HG03442 (cell line): ENCODE results near the gene HNF4A.

Source experiments
- ATAC-seq: cut with Tn5 transposase; IDR thresholded peaks from one replicate; pipeline ENCODE4 v1.9.1; 2021; ENCODE audit warnings: mild to moderate bottlenecking, moderate library complexity; ENCODE audit not compliant: unreplicated experiment

The HNF4A gene

DNA sequence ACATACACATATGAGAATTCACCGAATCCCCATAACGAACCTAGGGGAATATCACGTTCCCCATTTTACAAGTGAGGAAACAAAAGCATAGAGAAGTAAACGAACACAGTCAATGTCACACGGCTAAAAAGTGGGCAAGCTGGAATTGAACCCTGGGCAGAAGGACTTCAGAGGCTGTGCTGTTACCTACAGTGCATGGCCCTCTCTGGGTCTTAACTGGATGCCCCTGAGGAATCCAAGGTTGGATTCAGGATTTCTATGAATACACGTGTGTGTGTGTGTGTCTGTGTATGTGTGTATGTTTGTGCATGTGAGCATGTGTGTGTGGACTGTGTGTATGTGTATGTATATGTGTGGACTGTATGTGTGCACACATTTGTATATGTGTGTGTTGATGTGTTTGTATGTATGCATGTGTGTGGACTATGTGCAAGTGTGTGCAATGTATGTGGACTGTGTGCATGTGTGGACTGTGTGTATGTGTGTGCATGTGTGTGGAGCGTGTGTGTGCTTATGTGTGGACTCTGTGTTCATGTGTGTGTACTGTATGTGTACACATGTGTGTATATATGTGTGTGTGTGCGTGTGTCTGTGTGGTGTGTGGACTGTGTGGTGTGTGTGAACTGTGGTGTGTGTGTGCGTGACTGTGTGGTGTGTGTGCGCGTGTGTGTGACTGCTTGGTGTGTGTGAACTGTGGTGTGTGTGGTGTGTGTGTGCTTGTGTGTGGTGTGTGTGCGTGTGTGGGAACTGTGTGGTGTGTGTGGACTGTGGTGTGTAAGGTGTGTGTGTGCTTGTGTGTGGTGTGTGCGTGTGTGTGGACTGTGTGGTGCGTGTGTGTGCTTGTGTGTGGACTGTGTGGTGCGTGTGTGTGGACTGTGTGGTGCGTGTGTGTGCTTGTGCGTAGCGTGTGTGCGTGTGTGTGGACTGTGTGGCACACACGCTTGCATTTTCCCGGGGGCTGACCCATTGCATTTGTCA is 49.0 kb downstream of the HNF4A start:
- ATAC-seq = no peak

DNA sequence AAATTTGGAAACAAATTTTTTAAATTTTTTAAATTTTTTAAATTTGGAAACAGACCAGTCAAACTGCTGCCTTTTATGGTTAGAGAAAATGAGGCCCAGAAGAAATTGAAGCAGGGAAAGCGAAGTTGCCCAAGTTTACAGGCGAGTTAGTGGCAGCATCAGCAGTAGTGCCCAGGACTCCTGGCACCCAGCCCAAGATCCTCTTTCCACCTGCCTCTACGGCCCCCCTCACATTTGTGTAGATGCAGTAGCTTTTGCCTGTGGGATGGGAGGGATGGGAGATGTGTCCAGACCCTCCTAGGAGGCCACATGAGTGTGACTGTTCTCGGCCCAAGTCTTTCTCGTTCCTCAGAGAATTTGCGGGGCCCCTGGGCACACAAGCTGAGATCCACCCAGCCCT is 49.8 kb downstream of the HNF4A start:
- no peak for ATAC-seq

GRCh38 chr20:44405785-44406571 is 50.5 kb downstream of the HNF4A start:
- no peak for ATAC-seq

DNA sequence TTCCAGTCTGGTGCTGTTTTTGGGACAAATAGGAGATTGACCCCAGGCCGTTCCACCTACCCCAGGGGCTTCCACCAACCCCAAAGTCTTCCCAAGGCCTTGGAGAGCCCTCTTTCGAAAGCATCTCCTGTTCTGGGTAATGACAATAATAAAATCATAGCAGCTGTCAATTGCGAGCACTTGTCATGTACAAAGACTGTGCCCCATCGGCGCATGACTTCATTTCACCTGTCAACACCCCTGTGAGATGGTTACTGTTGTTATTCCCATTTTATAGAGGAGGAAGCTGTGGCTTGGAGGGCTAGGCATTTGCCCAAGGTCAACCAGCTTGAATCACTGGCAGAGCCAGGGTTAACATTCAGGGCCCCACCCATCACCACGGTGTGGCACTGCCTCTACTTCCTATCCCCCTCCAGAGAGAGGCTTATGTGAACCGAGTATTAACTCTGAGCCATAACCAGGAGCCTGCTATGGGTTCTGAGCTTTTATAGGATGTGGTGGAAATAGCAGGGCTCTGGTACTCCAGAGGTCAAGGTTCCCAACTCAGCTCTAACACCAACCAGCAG is 51.2 kb downstream of the HNF4A start:
- ATAC-seq = no peak

- no peak for ATAC-seq
Observed at GRCh38 chr20:44407402-44408184, 52.1 kb downstream of the HNF4A start.

- ATAC-seq = no peak
Observed at GRCh38 chr20:44409132-44409600, 53.7 kb downstream of the HNF4A start.

DNA sequence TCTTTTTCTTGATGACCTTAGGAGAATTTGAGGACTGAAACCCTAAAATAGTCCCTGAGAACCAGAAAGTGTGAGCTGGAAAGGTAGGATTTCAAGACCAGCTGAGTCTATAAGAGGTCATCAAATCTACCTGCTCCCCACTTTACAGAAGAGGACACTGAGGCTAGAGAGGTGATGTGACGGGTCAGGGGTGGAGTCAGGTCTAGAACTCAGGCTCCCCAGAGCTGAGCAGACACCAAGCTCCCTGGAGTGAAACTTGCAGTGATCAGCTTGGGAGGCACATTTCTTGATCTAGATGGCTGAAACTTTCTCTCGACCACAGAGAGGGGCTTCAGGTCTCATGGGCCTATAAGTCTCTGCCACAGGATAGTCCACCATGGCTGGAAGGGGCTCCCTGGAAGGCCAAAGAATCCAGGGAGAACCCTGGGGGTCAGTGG is 55.1 kb downstream of the HNF4A start:
- no peak for ATAC-seq

- ATAC-seq = no peak
Observed at GRCh38 chr20:44411020-44411756, 55.7 kb downstream of the HNF4A start.

DNA sequence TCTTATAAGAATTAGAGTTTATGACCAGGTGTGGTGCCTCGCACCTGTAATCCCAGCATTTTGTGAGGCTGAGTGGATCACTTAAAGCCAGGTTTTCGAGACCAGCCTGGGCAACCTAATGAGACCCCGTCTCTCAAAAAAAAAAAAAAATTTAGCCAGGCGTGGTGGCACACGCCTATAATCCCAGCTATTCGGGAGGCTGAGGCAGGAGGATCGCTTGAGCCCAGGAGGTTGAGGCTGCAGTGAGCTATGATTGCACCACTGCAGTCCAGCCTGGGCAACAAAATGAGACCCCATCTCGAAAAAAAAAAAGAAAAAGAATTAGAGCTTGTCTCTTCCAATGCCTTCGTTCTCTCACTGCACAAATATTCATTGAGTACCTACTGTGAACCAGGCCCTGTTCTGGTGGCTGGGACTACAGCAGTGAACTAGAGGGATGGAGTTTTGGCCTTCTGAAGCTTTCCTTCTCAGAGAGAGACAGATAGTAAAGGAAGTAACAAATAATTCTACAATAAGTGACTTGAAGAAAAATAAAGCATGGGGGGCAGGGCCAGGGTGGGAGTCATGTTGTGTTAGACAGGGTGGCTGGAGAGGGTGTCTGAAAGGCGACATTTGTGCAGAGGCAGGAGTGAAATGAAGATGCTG is 56.4 kb downstream of the HNF4A start:
- no peak for ATAC-seq

- ATAC-seq = no peak
Observed at GRCh38 chr20:44412402-44413144, 57.1 kb downstream of the HNF4A start.

GRCh38 chr20:44413575-44414345 is 58.3 kb downstream of the HNF4A start:
- ATAC-seq = no peak

GRCh38 chr20:44414346-44414714 is 58.8 kb downstream of the HNF4A start:
- ATAC-seq = no peak

- no peak for ATAC-seq
Observed at GRCh38 chr20:44414808-44415207, 59.3 kb downstream of the HNF4A start.

- no peak for ATAC-seq
Observed at GRCh38 chr20:44415833-44416715, 60.6 kb downstream of the HNF4A start.

GRCh38 chr20:44418069-44418905 is 62.8 kb downstream of the HNF4A start:
- no peak for ATAC-seq
